SK-N-SH (cell line): ENCODE results near the gene DUS2.

Experiments used
- CTCF ChIP-seq: fragments of 200-600 bp; sonication (generic); IDR thresholded peaks from 2 replicates; pipeline ENCODE4 v1.6.1; 2017; ENCODE audit warnings: antibody characterized with exemption, mild to moderate bottlenecking, moderate library complexity
- EZH2phosphoT487 ChIP-seq: fragments of 200-600 bp; sonication (generic); IDR thresholded peaks from 2 replicates; pipeline ENCODE4 v1.6.1; 2017; ENCODE audit warnings: low read depth, mixed run types, mild to moderate bottlenecking, antibody characterized with exemption, moderate library complexity, borderline replicate concordance
- FOXM1 ChIP-seq: IDR thresholded peaks from 2 replicates; pipeline ENCODE4 v1.4.0; 2012; ENCODE audit warnings: low read depth, mild to moderate bottlenecking
- GABPA ChIP-seq: IDR thresholded peaks from 2 replicates; pipeline ENCODE4 v1.4.0; 2012; ENCODE audit warnings: low read depth, mild to moderate bottlenecking
- PBX3 ChIP-seq: IDR thresholded peaks from 2 replicates; pipeline ENCODE4; 2012
- RCOR1 ChIP-seq: fragments of 150-350 bp; IDR thresholded peaks from 2 replicates; pipeline ENCODE4 v1.6.1; 2017; ENCODE audit warnings: antibody characterized with exemption, low read length
- REST ChIP-seq: IDR thresholded peaks from 2 replicates; pipeline ENCODE4 v1.6.1; 2012; ENCODE audit warnings: mild to moderate bottlenecking, low read depth, low read length, moderate library complexity
- SMC3 ChIP-seq: IDR thresholded peaks from 2 replicates; pipeline ENCODE4 v1.6.1; 2012; ENCODE audit warnings: low read depth, low read length, improper control_type of control experiment

GRCh38 chr16:68022728-68023537, at the start of gene DUS2, which contains the start of gene DDX28:
- TF ChIP-seq SMC3 (no peak), PBX3 (no peak), CTCF (0 out of 2 replicates have a peak, but pooled peaks have one; percentile 7), GABPA (no peak; the same call in 1 of the 2 replicates), REST (peak; percentile 63), FOXM1 (no peak), EZH2phosphoT487 (no peak), RCOR1 (no peak)
